GM12875 (cell line): Measurements from ENCODE around the gene KLF11.

Experiments used
- H3K4me3 ChIP-seq: one replicate; pipeline ENCODE4 v1.5.1; 2011; ENCODE audit warnings: low read depth, low read length, control low read depth
- CTCF ChIP-seq: IDR thresholded peaks from 2 replicates; pipeline ENCODE4 v1.5.1; 2011; ENCODE audit warnings: low read depth, mild to moderate bottlenecking, control low read depth, inconsistent platforms, low read length, moderate library complexity, borderline replicate concordance; ENCODE audit not compliant: insufficient read depth

The KLF11 gene

GRCh38 chr2:10043256-10043905 lies at the start of gene KLF11:
TSS of gene KLF11 (plus strand) at chr2:10043550. CDS start at chr2:10043717, 167 bp downstream.
- TF ChIP-seq CTCF, result no peak
- H3K4me3 ChIP-seq, result no peak within 1 kb of the TSS

- TF ChIP-seq CTCF, result no peak
- H3K4me3 ChIP-seq, result no peak overlapping the region
Measured at GRCh38 chr2:9994462-9994861, 48.9 kb upstream of the KLF11 start.

- TF ChIP-seq CTCF, result no peak
- no peak overlapping the region for H3K4me3 ChIP-seq
Measured at GRCh38 chr2:9995059-9995458, 48.3 kb upstream of the KLF11 start.

- no peak for TF ChIP-seq CTCF
- H3K4me3 ChIP-seq, result no peak overlapping the region
Measured at GRCh38 chr2:9996321-9996720, 47.0 kb upstream of the KLF11 start.

GRCh38 chr2:9997936-9998335 lies 45.4 kb upstream of the KLF11 start:
- no peak overlapping the region for H3K4me3 ChIP-seq
- no peak for TF ChIP-seq CTCF

GRCh38 chr2:9998916-9999654 lies 44.3 kb upstream of the KLF11 start:
- no peak overlapping the region for H3K4me3 ChIP-seq
- no peak for TF ChIP-seq CTCF

- no peak for TF ChIP-seq CTCF
Measured at GRCh38 chr2:9999693-10000092, 43.7 kb upstream of the KLF11 start.

More at GRCh38 chr2:9999693-10000092, 43.7 kb upstream of the KLF11 start:
- H3K4me3 ChIP-seq, result no peak overlapping the region
